Measurements from ENCODE around the gene LMO2.
"Not testable (repeated sequence)": the region's sequence is repeated elsewhere in the genome, so short reads cannot be mapped to it uniquely, and the experiment has no call there.

LMO2 gene

GRCh38 chr11:33924341-33924740 lies 32.5 kb upstream of the LMO2 start:
- TF ChIP-seq CTCF (conservative IDR thresholded peaks at IDR 0.05; ENCODE audit: control insufficient read depth, insufficient read depth, low read depth, low read length), result no peak
- H3K4me3 ChIP-seq (ENCODE audit: control insufficient read depth, low read depth, low read length), result no peak overlapping the region
- DNase-seq (ENCODE audit: low read depth), result no peak

- H3K4me3 ChIP-seq (ENCODE audit: control insufficient read depth, low read depth, low read length), result no peak overlapping the region
- no peak for DNase-seq (ENCODE audit: low read depth)
- no peak for TF ChIP-seq CTCF (conservative IDR thresholded peaks at IDR 0.05; ENCODE audit: control insufficient read depth, insufficient read depth, low read depth, low read length)
These were observed 31.8 kb upstream of the LMO2 start for GRCh38 chr11:33923626-33924025.

GRCh38 chr11:33920838-33921613 lies 29.1 kb upstream of the LMO2 start:
- TF ChIP-seq CTCF (conservative IDR thresholded peaks at IDR 0.05; ENCODE audit: control insufficient read depth, insufficient read depth, low read depth, low read length), result no peak
- no peak overlapping the region for H3K4me3 ChIP-seq (ENCODE audit: control insufficient read depth, low read depth, low read length)
- DNase-seq (ENCODE audit: low read depth), result no peak

GRCh38 chr11:33919645-33920044 lies 27.8 kb upstream of the LMO2 start:
- no peak overlapping the region for H3K4me3 ChIP-seq (ENCODE audit: control insufficient read depth, low read depth, low read length)
- DNase-seq (ENCODE audit: low read depth), result no peak
- no peak for TF ChIP-seq CTCF (conservative IDR thresholded peaks at IDR 0.05; ENCODE audit: control insufficient read depth, insufficient read depth, low read depth, low read length)

- H3K4me3 ChIP-seq (ENCODE audit: control insufficient read depth, low read depth, low read length); DNase-seq (ENCODE audit: low read depth): not testable (repeated sequence)
These were observed 25.5 kb upstream of the LMO2 start for GRCh38 chr11:33917402-33917801.

- no peak for TF ChIP-seq CTCF (conservative IDR thresholded peaks at IDR 0.05; ENCODE audit: control insufficient read depth, insufficient read depth, low read depth, low read length)
- DNase-seq (ENCODE audit: low read depth), result no peak
- no peak overlapping the region for H3K4me3 ChIP-seq (ENCODE audit: control insufficient read depth, low read depth, low read length)
These were observed 24.9 kb upstream of the LMO2 start for GRCh38 chr11:33916736-33917135.

- no peak overlapping the region for H3K4me3 ChIP-seq (ENCODE audit: control insufficient read depth, low read depth, low read length)
- no peak for TF ChIP-seq CTCF (conservative IDR thresholded peaks at IDR 0.05; ENCODE audit: control insufficient read depth, insufficient read depth, low read depth, low read length)
- no peak for DNase-seq (ENCODE audit: low read depth)
These were observed 23.6 kb upstream of the LMO2 start for GRCh38 chr11:33915526-33915925.

Measured in fibroblast of mammary gland (primary cell).